ENCODE results near the gene CDHR5.

Gene CDHR5

DNA sequence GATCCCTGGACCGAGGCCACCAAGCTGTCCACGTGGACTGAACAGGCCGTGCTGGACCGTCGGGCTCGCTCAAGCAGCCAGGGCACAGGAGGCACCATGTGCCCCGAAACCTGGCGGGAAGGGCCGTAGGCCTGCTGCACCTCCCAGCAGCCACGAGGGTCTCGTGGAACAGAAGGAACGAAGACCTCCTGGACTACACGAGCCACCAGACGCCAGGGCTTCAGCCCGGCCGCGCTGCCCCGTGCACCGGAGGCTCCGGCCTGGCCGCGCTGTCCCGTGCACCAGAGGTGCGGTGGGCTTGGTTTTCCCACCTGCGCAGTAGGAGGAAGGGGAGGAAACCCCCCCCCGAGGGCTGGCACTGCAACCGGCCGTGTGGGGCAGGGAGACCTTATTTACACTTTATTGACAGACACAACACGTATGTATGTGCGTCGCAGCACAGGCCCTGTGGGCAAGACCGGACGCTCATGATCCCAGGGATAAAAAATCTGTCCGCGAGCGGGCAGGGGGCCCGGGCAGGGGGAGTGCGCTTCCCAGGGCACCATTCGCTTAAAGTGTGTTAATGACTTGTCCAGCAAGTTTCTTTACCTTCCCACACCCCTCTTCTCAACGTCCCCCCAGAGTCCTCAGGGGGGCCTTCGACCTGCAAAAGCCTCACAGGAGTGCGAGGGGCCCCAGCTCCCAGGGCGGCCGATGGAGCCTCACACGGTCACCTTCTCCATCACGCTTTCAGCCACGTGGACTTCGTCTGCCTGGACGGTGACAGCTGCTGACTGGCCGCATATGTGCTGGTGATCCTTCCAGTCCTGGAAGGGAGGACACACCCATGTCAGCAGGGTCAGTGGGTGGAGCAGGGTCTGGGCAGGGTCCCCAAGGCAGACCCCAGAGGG lies 19.3 kb upstream of the CDHR5 start:
- DNase-seq (ENCODE audit: low read depth), result no peak

DNA sequence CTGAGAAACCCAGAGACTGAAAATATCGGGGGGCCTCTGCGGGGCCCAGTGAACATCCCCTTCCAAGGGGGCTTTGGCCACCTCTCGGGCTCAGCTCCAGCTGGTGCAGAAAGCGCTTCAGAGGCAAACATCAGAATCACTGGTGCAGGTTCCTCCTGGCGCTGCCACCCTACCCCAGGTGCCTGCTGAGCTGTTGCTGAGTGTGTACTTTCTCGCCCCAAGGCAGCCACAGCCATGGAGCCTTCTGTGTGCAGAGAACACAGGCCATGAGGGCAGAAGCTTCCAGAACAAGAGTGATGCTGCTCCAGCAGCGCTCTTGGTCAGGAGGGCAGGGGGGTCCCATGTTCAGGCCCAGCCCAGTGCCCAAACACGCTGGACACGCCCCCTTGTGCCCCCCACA lies 18.6 kb upstream of the CDHR5 start:
- no peak for DNase-seq (ENCODE audit: low read depth)

DNA sequence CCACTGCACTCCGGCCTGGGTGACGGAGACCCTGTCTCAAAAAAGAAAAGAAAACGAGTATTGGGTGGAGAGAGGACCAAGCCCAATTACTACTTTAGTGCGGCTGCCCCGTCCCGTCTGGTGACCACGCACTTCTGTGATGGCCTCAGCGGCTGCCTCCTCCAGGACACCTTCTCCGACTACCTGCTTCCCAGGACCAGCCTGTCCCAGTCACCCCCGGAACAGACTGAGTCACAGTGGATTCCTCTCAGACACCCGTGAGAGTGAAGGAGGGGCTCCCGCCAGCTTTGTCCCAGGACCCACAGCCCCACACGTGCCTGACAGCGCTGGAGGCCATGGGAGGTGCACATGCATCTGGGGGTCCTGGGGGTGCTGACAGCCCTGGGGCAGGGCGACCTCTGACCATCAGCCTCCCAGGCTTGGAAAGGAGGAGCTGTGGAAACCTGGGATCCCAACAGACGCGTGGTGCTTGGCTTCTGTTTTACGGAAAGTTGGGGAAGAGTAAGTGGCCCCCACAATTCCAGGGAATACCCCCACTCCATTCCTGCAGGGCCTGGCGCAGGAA lies 17.1 kb upstream of the CDHR5 start:
- no peak for DNase-seq (ENCODE audit: low read depth)

DNA sequence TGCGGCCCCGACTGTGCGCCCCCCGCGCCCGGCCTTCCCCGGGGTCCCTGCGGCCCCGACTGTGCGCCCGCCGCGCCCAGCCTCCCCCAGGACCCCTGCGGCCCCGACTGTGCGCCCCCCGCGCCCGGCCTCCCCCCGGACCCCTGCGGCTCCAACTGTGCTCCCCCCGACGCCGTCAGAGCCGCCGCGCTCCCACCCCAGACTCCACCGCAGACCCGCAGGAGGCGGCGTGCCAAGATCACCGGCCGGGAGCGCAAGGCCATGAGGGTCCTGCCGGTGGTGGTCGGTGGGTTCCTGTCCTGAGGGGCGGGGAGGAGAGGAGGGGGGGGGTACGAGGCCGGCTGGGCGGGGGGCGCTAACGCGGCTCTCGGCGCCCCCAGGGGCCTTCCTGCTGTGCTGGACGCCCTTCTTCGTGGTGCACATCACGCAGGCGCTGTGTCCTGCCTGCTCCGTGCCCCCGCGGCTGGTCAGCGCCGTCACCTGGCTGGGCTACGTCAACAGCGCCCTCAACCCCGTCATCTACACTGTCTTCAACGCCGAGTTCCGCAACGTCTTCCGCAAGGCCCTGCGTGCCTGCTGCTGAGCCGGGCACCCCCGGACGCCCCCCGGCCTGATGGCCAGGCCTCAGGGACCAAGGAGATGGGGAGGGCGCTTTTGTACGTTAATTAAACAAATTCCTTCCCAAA lies 15.4 kb upstream of the CDHR5 start:
- no peak for DNase-seq (ENCODE audit: low read depth)

DNA sequence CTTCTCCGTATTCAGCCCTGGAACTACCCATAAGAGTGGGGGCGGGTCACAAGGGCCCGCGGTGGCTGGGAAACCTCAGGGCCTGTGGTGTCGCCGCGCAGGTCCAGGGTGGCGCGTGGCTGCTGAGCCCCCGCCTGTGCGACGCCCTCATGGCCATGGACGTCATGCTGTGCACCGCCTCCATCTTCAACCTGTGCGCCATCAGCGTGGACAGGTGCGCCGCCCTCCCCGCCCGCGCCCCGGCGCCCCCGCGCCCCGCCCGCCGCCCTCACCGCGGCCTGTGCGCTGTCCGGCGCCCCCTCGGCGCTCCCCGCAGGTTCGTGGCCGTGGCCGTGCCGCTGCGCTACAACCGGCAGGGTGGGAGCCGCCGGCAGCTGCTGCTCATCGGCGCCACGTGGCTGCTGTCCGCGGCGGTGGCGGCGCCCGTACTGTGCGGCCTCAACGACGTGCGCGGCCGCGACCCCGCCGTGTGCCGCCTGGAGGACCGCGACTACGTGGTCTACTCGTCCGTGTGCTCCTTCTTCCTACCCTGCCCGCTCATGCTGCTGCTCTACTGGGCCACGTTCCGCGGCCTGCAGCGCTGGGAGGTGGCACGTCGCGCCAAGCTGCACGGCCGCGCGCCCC lies 14.7 kb upstream of the CDHR5 start:
- no peak for DNase-seq (ENCODE audit: low read depth)

DNA sequence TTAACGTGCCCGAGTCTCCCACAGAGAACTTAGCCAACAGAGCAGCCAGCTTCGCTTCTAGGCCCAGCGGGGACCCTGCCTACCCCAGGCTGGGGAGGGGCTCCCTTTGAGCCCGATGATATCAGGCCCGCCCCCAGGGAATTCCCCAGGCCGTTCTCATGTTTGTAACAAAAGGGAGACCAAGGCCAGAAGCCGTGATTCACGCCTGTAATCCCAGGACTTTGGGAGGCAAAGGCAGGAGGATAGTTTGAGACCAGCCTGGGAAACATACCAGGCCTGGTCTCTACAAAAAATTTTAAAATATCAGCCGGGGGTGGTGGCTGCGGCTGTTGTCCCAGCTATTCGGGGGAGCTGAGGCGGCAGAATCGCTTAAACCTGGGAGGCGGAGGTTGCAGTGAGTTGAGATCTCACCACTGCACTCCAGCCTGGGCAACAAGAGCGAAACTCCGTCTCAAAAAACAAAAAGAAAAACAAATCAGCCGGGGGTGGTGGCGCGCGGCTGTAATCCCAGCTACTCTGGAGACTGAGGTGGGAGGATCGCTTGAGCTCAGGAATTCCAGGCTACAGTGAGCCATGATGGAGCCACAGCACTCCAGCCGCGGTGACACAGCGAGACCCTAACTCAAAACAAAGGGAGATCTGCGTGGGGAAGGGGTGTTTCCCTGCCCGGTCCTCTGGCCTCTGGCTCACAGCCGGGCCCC lies 14.0 kb upstream of the CDHR5 start:
- no peak for DNase-seq (ENCODE audit: low read depth)

DNA sequence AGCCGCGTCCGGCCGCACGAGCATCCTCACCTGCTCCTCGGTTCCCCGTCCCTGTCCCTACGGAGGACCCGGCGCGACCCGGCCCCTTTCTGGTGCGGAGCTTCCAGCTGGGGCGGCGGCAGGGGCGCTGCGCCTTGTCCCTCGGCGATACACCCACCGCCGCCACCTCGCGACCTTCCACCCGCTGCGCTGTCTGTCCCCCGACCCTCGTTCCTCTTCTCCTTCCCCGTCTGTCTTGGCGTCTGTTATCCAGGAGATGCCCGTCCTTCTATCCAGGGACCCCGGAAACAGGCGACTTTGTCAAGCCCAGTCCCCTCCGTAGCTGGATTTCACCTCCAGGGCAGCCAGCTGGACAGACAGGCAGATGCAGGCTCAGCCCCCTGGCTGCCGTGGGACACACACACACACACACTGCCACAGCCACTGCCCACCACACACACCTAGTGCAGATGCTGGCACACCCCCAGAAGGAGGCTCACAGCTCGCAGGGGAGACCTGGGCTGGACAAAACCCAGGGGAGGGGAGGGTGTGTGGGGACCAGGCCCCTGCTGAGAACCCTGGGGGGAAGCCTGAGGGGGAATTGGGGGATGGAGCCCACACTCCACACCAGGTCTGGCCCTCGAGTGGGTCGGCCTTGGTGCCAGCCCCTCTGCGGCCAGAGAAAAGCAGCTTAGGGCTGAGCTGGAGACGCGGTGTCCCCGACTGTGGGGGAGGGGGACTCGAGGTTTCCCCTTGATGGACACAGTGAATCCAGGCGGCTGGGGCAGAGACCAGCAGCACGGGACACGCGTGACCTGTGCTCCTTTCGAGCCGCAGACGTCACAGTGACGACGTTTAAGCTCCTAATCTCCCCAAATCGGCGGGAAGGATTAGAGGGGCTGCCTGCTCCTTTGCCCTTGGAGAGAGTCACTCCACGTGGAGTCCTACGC lies 13.1 kb upstream of the CDHR5 start:
- no peak for DNase-seq (ENCODE audit: low read depth)

DNA sequence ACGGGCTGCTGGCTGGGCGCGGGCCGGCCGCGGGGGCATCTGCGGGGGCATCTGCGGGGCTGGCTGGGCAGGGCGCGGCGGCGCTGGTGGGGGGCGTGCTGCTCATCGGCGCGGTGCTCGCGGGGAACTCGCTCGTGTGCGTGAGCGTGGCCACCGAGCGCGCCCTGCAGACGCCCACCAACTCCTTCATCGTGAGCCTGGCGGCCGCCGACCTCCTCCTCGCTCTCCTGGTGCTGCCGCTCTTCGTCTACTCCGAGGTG lies 12.5 kb upstream of the CDHR5 start:
- DNase-seq (ENCODE audit: low read depth), result no peak

DNA sequence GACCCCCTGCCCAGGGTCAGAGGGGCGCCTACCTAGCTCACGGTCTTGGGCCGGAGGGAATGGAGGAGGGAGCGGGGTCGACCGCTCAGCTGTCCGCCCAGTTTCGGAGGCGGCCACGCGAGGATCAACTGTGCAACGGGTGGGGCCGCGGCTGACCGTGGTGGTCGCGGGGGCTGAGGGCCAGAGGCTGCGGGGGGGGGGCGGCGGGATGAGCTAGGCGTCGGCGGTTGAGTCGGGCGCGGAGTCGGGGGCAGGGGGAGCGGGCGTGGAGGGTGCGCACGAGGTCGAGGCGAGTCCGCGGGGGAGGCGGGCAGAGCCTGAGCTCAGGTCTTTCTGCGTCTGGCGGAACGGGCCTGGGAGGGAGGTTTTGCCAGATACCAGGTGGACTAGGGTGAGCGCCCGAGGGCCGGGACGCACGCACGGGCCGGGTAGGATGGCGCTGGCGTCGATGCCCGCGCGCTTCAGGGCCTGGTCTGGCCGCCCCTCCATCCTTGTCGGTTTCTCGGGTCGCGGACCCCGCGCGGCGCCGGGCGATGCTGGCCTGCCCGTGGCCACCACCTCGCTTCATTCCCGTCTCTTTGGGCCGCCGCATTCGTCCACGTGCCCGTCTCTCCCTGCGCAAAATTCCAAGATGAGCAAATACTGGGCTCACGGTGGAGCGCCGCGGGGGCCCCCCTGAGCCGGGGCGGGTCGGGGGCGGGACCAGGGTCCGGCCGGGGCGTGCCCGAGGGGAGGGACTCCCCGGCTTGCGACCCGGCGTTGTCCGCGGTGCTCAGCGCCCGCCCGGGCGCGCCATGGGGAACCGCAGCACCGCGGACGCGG lies 12.0 kb upstream of the CDHR5 start, which contains the start of gene DRD4:
DRD4 (plus strand) TSS at position 759 of the 822 bp plus-strand sequence; CDS start at position 795, 36 bp downstream.
- no peak for DNase-seq (ENCODE audit: low read depth)

DNA sequence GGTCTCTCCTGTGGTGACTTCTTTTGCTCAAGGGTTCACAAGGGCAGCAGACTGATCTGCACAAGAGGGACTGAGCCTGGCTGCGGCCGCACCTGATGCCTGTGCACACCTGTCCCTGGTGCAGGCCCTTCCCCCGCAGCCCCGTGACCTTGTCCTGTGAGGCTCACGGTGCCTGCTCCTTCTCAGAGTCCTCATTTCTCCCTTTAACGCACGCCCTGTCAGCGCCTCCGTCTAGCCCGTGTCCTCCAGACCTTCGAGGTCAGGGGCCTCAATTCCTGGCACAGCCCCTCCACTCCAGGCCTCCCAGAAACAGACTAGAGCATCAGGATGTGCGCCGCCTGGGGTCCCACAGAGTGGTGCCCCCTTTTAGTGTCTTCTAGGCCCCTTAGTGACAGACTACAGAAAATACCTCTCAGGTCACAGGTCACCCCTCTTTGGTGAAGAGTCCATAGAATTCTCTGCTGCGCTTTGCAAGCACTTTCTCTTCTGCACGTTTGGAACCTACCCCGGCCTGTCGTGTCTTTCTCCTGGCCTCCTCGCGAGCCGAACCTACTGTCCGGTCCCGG lies 11.3 kb upstream of the CDHR5 start:
- DNase-seq (ENCODE audit: low read depth), result no peak

DNA sequence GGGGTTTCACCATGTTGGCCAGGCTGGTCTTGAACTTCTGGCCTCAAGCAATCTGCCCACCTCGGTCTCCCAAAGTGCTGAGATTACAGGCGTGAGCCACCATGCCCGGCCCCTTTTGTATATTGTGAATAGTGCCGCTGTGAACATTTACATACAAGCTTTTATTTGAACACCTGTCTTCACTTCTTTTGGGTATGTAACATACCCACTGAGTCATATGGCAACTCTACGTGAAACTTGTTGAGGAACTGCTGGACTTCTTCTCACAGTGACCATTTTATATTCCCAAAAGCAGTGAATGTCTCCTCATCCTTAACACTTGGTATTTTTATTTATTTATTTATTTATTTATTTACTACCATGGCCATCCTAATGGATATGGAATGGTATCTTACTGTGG lies 6.1 kb upstream of the CDHR5 start:
- no peak for DNase-seq (ENCODE audit: low read depth)

DNA sequence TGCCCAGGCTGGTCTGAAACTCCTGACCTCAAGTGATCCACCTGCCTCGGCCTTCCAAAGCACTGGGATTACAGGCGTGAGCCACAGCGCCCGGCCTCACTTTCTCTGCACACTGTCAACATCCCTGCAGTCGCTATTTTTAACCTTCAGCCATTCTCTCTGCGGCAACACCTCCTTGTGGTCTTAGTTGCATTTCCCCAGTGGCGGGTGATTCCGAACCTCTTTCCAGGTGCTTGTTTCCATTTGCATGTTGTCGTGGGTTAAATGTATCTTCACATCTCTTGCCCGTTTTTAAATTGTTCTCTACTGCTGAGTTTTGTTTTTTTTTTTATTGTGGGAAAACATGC lies 4.5 kb upstream of the CDHR5 start:
- DNase-seq (ENCODE audit: low read depth), result no peak

DNA sequence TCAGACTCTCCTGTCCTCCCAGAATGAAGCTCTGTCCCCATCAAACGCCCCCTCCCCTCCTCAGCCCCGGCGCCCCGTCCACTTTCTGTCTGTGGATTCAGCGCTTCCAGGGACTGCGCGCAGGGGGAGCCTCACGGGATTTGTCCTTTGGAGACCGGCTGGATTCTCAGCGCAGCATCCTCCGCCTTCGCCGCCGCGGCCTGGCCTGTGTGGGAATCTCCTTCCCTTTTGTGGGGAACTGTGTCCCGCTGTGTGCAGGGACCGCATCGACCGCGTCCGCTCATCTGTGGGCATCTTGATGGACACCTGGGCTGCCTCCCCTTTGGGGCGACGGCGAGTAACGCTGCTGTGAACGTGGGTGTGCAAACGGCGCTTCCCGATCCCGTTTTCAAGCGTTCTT lies 3.3 kb upstream of the CDHR5 start:
- no peak for DNase-seq (ENCODE audit: low read depth)

DNA sequence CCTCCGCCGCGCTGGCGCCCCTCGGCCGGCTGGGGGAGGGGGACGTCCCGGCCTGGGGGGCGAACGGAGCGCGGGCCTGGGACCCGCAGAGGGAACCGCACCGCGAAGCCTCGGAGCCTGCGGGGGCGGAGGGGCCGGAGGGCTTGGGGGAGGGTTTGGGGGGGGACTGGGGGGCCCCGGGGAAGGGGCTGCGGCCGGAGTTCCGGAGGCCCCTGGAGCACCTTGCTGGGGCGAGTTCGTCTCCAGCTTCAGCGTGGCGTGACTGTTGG lies 2.5 kb upstream of the CDHR5 start:
- no peak for DNase-seq (ENCODE audit: low read depth)

DNA sequence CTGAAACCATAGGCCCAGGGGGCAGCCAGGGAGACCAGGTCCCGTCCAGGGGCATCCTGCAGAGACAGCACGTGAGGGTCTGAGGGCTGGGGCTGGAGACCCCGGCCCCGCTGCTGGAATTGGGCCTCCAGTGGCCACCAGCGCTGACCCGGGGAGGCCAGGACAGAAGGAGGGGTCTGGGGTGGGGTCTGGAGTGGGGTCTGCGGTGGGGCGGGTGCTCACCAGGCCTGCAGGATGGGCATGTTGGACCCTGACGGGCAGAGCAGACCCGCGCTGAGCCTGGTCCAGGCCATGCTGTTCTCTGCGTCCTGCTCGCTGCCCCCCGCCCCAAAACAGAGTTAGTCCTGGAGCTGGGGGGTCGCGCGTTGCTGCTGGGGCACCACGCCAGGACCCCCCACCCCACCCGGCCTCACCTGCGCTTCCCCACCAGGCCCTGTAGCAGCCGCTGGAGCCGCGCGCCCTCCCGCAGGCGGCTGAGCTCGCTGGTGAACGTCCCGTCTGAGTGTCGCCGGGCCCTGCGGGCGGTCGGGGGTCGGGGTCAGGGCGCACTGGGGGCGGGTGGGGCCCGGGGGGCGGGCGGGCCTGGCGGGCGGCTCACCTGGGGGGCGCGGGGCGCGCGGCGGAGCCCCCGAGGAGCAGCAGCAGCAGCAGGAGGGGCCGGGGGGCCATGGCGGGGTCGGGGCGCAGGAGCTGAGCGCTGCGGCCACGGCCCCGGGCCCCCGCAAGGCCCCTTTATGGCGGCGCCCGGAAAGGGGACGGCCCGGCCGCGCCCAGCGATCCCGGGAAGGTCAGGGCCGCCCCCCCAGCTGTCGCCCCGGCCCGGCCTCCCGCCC lies 1.9 kb upstream of the CDHR5 start, which contains the start of gene SCT:
SCT (minus strand) TSS at position 707 of the 833 bp plus-strand sequence; CDS start at position 669, 38 bp downstream.
- no peak for DNase-seq (ENCODE audit: low read depth)

DNA sequence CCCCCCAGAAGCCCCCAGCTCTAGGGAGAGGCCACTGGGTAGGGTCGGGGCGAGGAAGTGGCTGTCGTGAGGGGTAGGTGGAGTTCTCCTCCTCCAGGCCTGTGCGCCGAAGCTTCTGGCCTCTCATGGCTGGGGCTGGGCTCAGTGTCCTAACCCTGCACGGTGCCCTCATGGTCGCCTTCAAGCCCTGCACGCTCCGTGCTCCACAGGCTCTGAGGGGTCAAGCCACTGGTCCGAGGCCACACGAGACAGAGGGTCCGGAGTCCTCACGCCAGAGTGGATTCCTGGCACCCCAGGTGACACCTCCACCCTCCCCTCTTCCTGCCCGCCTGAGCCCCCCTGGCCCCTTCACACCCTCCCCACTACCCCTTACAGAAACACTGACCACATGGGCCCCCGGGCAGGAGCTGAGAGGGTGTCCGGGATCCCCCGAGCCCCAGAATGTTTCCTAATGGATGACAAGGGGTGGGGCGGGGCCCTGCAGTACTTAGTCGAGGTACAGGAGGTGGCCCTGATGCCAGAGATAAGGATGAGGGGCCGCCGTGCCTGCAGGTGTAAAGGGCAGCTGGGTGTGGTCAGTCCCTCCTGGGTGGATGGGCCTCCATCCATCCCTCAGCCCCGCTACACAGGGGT lies 997 bp upstream of the CDHR5 start:
- DNase-seq (ENCODE audit: low read depth), result no peak

DNA sequence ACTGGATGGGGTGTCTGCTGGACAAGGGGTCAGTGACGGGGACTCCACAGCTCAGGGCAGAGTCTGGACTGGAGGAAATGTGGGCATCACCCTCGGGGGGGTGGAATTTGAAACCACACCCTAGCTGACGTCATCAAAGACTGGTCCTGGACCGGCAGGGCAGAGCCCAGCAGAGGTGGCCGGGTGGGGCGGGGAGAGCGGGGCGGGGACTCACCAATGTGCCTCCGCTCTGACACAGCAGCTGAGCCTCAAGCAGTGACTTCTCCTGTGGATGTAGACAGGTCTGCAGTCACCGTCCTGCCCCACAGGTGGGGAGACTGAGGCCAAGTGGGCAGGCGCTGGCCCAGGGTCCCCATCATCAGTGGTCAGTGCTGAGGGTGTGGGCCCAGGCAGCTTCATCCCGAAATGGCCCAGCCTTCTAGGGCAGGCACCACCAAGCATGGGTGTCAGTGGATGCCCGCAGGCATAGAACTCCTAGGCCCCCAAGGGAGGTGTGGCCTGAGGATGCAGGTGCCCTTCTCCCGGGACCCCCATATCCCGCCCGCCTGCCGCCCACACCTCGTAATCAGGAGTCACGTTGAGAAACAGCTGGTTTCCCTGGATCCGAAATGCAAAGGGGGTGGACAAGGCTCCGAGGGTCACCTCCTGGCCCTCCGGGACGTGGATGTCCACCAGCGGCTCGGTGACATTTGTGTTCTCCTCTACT lies 603 bp downstream of the CDHR5 start:
- no peak for DNase-seq (ENCODE audit: low read depth)

DNA sequence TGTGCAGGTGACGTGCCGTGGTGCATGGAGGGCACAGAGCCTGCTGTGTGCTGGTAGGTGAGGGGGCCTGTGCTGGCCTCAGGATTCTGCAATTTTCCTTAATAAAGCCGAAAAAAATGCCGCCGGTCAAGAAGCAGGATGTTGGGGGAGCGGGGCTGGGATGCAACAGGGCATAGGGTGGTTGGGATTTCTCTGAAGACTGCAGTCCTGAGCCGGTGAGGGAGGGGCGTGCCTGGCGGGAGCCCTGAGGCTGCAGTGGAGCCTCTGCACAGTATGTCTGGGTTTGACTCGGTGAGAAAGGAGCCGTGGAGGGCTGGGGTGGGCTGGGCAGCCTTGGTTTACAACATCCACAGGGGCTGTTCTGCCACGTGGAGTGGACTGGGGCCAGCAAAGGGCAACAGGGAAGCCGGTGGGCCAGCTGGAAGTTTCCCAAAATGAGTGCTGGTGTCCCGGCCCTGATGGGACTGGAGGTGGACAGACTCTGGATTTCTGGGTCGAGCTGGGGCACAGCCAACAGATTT lies 1.3 kb downstream of the CDHR5 start:
- DNase-seq (ENCODE audit: low read depth), result no peak
